Nephron progenitor cell (in vitro differentiated cells): Measurements from ENCODE around the gene RHEB.

Experiments used
- DNase-seq: peaks from one replicate; pipeline ENCODE4 v3.0.0; 2021
- H3K27ac Mint-ChIP-seq: 2 replicates; pipeline ENCODE4 v1.8.0; 2021; ENCODE audit warnings: mild to moderate bottlenecking, moderate library complexity, mixed read lengths
- H3K27me3 Mint-ChIP-seq: 2 replicates; pipeline ENCODE4 v1.8.0; 2021; ENCODE audit warnings: mild to moderate bottlenecking, low read depth, mixed read lengths; ENCODE audit not compliant: poor library complexity
- H3K36me3 Mint-ChIP-seq: 2 replicates; pipeline ENCODE4 v1.8.0; 2021; ENCODE audit warnings: low read depth, mixed read lengths
- H3K4me1 Mint-ChIP-seq: 2 replicates; pipeline ENCODE4 v1.8.0; 2021; ENCODE audit warnings: mixed read lengths
- H3K4me3 Mint-ChIP-seq: 2 replicates; pipeline ENCODE4 v1.8.0; 2021; ENCODE audit warnings: mild to moderate bottlenecking, moderate library complexity, mixed read lengths
- H3K9me3 Mint-ChIP-seq: 2 replicates; pipeline ENCODE4 v1.8.0; 2021; ENCODE audit warnings: mild to moderate bottlenecking, moderate library complexity, mixed read lengths
- TF ChIP-seq, protein P1 (sequence below): fragments of 200-600 bp; sonication (generic); IDR thresholded peaks from 2 replicates; pipeline ENCODE4 v1.5.0; 2021; ENCODE audit warnings: antibody characterized with exemption

Gene RHEB

GRCh38 chr7:151483711-151483983 is 36.0 kb downstream of the RHEB start:
- H3K27ac Mint-ChIP-seq, result peak overlapping the region; percentile 13
- no peaks in the 10 kb centered on the region for H3K9me3 Mint-ChIP-seq
- DNase-seq, result no peak
- no peak overlapping the region for H3K4me3 Mint-ChIP-seq
- peaks cover 65% of the 10 kb centered on the region for H3K36me3 Mint-ChIP-seq
- H3K27me3 Mint-ChIP-seq, result no peaks in the 10 kb centered on the region
- TF ChIP-seq, protein P1, sequence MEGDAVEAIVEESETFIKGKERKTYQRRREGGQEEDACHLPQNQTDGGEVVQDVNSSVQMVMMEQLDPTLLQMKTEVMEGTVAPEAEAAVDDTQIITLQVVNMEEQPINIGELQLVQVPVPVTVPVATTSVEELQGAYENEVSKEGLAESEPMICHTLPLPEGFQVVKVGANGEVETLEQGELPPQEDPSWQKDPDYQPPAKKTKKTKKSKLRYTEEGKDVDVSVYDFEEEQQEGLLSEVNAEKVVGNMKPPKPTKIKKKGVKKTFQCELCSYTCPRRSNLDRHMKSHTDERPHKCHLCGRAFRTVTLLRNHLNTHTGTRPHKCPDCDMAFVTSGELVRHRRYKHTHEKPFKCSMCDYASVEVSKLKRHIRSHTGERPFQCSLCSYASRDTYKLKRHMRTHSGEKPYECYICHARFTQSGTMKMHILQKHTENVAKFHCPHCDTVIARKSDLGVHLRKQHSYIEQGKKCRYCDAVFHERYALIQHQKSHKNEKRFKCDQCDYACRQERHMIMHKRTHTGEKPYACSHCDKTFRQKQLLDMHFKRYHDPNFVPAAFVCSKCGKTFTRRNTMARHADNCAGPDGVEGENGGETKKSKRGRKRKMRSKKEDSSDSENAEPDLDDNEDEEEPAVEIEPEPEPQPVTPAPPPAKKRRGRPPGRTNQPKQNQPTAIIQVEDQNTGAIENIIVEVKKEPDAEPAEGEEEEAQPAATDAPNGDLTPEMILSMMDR, result no peak
- H3K4me1 Mint-ChIP-seq, result no peaks in the 10 kb centered on the region

GRCh38 chr7:151482883-151483710 is 36.6 kb downstream of the RHEB start:
- no peak for DNase-seq
- H3K27me3 Mint-ChIP-seq, result no peaks in the 10 kb centered on the region
- no peak overlapping the region for H3K4me3 Mint-ChIP-seq
- TF ChIP-seq, protein P1, result no peak
- H3K27ac Mint-ChIP-seq, result peak overlapping the region; percentile 2
- peaks cover 59% of the 10 kb centered on the region for H3K36me3 Mint-ChIP-seq
- H3K9me3 Mint-ChIP-seq, result no peaks in the 10 kb centered on the region
- no peaks in the 10 kb centered on the region for H3K4me1 Mint-ChIP-seq

DNA sequence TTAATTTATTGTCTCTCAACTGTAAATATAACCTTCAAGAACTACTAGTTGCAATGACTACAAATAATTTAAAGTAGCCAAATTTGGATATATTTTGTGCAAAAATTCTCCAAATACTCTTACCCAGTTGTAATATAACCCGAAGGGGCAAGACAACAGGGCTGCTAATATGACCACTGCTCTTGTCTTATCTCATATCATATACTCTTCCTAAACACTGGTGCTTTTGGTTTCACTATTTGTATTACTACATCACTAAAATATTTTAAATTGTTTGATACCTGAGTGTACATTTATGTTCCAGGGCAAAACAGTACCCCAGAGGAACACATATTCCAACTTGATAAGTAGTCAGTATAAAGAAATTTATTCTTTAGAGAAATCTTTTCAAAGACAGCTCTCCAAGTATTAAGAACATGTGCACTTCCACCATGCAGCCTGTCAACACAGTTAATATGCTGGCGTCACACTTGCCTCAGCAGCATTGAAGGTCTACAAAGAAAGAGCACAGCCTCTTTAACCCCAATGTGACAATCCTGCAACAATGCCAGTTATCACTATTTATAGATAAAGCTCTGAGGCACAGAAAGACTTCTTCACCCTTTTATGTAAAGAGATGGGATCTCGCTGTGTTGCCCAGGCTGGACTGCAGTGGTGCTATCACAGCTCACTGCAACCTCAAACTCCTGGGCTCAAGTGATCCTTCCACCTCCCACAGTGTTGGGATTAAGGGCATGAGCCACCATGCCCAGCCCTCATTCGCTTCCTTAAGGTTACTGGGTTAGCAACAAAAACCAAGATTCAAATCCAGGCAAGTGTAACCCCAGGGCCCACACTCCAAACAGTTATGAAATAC is 37.8 kb downstream of the RHEB start:
- H3K9me3 Mint-ChIP-seq, result no peaks in the 10 kb centered on the region
- TF ChIP-seq, protein P1, result no peak
- no peak overlapping the region for H3K27ac Mint-ChIP-seq
- DNase-seq, result no peak
- no peak overlapping the region for H3K4me3 Mint-ChIP-seq
- H3K27me3 Mint-ChIP-seq, result no peaks in the 10 kb centered on the region
- no peaks in the 10 kb centered on the region for H3K4me1 Mint-ChIP-seq
- H3K36me3 Mint-ChIP-seq, result peaks cover 54% of the 10 kb centered on the region

DNA sequence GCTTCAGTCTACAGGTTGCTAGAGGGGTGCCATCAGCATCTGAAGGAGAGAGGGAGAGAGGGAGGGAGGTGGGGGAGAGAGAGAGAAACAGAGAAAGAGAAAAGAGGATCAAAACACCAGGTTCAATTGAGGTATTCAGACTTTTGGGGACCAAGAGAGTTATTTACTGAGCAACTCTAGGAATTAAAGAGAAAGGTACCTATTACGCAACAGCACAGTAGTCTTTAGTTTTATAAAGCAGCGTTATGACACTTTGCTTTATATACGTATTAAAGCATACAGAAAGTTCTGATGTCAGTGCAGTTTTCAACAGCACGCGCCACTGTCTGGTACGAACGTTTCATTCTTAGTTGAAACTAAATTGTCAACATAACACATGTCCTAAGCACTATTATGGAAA is 41.8 kb downstream of the RHEB start:
- TF ChIP-seq, protein P1, result no peak
- Mint-ChIP-seq H3K4me3 (no peak overlapping the region), H3K36me3 (peaks cover 56% of the 10 kb centered on the region), H3K9me3 (no peaks in the 10 kb centered on the region), H3K4me1 (peaks cover under 1% of the 10 kb centered on the region), H3K27me3 (no peaks in the 10 kb centered on the region), H3K27ac (no peak overlapping the region)
- no peak for DNase-seq

GRCh38 chr7:151472644-151473380 is 46.9 kb downstream of the RHEB start:
- no peak for DNase-seq
- Mint-ChIP-seq H3K27ac (peak overlapping the region; percentile 64), H3K36me3 (peaks cover 74% of the 10 kb centered on the region), H3K4me3 (no peak overlapping the region), H3K4me1 (peaks cover 22% of the 10 kb centered on the region), H3K27me3 (no peaks in the 10 kb centered on the region), H3K9me3 (no peaks in the 10 kb centered on the region)
- TF ChIP-seq, protein P1, result no peak
